Stimulated activated CD8-positive, alpha-beta memory T cell treated with anti-CD3 and anti-CD28 coated beads, Interleukin-15, amount 100 ng/mL, for 48 hours (primary cell): ENCODE results near the gene CD2BP2.
"Not testable (repeated sequence)": the region's sequence is repeated elsewhere in the genome, so short reads cannot be mapped to it uniquely, and the experiment has no call there.

Experiments used
- DNase-seq, 2 donors: peaks; one replicate each; pipeline ENCODE4 v3.0.0-alpha.2; 2020; ENCODE audit warnings: low read depth in 2 of 2

The CD2BP2 gene

DNA sequence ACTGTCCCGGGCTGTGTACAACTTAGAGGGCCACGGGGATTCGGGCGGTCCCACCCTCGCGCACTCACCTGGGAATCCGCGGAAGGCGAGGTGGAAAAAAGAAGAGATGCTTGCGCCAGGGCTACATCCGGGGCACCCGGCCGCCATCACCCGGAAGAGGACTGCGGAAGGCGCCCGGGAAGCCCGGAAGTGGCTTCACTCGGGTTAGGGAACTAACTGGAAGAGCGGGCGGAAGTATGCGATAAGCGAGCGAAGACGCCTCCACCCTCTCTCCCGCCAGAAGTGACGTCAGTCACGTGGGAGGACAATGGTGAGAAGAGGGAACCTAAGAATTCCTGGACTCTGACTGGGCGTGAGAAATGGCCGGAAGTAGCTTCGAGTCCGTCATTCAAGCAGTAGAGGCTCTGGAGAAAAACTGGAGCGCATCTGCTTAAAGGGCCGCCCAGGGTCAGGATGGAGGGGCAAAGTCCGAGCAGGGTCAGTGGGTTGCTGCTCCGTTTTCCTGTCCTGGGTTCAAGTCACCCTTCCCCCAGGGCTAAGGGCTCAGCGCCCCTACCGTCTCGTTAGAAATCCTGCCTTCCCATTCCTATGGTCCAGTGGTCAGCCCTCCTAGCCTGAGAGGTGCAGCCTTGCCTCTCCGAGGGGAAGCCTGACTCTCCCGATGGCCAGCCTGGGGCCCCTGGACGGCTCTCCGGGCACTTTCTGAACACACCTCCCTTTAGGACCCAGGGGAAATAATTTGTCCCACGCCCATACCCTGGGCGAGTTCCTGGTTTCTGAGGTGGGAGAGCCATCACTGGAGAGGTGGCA, at the start of gene CD2BP2:
CD2BP2 (minus strand) TSS at position 165 of the 810 bp plus-strand sequence. CDS start 627 bp downstream, outside the sequence.
- DNase-seq, result peak; percentile 86 to 88

DNA sequence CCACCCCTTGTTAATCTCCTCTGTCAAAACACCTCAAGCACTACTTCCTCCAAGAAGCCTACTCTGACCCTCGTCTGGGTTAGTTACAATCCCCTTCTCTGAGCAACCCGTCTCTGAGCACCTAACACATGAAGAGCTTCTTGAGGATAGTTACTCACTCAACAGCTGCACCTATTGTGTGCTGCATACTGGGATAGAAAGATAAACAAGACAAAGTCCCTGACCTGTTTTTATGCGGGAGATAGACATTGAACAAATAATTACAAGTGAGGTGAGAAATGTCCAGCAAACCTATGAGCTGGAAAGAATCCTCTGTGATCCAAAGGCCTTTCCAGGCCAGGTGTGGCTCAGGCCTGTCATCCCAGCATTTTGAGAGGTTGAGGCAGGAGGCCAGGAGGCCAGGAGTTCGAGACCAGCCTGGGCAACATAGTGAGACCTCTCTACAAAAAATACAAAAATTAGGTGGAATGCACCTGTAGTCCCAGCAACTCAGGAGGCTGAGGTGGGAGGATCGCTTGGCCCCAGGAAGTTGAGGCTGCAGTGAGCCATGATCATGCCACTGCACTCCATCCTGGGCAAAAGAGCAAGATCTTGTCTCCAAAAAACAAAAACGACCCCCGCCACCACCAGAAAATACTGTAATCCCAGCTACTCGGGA, 46.8 kb upstream of the CD2BP2 start:
- DNase-seq, result no peak

DNA sequence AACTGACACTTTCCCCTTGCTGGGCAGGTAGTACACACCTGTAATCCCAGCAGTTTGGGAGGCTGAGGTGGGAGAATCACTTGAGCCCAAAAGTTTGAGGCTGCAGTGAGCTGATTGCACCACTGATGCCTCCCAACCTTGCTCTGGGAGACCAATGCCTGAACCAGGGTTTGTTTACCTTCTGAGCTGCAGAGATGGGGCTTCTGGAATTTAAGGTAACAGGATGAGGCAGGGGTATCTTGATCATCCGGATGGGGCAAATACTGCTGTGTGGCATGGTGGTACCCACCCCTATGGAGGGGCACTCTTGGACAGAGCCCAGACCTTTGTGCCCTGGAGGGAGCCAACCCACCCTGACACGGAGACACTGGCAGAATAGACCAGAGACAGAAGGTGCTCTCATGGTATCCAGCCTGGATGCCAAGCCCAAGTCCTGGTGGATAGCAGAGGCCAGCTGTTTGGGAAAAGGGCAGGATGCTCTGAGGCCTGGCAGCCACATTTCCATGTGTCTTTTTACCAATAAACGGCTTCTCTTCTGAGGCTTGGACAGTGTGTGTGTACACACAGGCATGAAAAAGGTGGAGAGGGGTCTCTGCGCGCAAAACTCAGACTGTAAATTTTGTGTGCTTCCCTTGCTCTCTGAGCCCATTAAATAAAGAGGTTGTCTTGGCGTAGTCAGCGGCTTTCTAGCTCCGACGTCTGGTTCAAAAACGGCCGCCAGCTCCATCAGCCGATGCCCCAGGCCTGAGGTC, 44.5 kb upstream of the CD2BP2 start:
- no peak for DNase-seq

DNA sequence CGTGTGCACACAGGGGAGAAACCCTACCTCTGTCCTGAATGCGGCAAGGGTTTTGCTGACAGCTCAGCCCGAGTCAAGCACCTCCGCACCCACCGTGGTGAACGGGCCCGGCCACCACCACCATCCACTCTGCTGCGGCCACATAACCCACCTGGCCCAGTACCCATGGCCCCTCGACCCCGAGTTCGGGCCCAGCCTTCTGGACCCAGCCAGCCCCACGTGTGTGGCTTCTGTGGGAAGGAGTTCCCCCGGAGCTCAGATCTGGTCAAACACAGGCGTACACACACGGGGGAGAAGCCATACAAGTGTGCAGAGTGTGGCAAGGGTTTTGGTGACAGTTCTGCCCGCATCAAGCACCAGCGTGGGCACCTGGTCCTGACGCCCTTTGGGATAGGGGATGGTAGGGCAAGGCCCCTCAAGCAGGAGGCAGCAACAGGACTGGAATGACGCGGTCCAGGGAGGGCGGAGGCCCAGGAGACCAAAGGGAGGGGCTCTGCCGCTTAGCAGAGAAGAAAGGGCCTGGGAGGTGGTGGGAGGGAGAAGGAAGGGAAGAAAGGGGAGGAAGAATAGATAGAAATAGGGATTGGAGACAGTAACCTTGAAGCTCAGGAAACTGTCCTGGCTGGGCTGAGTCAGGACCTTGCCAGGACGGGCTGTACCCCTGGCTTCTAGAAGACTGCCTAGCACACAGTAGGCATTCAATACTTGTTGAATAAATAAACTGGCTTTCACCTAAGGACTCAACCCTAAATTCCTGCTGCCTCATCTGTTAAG, 43.7 kb upstream of the CD2BP2 start:
- no peak for DNase-seq

DNA sequence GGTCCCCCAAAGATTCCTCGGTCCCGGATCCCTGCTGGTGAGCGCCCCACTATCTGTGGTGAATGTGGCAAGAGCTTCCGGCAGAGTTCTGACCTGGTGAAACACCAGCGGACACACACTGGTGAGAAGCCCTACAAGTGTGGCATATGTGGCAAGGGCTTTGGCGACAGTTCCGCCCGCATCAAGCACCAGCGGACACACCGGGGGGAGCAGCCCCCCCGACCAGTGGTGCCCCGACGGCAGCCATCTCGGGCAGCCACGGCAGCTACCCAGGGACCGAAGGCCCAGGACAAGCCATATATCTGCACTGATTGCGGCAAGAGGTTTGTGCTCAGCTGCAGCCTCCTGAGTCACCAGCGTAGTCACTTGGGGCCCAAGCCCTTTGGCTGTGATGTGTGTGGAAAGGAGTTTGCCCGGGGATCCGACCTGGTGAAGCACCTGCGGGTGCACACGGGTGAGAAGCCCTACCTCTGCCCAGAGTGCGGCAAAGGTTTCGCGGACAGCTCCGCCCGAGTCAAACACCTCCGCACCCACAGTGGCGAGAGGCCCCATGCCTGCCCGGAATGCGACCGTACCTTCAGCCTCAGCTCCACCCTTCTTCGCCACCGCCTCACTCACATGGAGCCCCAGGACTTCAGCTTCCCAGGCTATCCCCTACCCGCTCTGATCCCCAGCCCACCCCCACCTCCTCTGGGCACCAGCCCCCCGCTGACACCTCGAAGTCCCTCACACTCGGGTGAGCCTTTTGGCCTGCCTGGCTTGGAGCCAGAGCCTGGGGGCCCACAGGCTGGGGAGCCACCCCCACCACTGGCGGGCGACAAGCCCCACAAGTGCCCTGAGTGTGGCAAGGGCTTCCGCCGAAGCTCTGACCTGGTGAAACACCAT, 42.9 kb upstream of the CD2BP2 start:
- no peak for DNase-seq

DNA sequence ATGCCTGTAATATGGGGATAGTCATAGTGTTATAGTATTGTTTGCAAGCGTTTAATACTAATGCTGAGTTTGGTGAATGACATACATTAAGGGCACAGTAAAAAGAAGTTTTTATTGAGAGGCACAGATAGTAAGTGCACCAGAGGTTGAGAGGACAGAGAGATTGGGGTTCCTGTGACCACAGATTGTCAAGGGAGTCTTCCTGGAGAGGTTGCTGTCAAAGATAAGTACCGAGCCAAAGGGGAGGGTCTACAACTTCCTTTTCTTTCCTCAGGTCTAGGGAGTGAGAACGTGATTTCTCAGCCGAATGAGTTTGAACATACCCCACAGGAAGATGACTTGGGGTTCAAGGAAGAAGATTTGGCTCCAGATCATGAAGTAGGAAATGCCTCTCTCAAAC, 41.9 kb upstream of the CD2BP2 start:
- DNase-seq, result no peak

DNA sequence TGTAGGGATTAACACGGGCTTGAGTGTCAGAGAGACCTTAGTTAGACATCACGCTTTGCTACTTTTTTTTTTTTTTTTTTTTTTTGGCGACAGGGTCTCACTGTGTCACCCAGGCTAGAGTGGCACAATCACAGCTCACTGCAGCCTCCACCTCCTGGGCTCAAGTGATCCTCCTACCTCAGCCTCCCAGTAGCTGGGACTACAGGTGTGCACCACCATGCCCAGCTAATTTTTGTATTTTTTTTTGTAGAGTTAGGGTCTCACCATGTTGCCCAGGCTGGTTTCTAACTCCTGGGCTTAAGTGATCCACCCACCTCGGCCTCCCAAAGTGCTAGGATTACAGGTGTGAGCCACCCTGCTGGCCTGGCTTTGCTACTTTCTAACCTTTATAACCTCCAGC, 41.5 kb upstream of the CD2BP2 start:
- DNase-seq, result not testable (repeated sequence)

DNA sequence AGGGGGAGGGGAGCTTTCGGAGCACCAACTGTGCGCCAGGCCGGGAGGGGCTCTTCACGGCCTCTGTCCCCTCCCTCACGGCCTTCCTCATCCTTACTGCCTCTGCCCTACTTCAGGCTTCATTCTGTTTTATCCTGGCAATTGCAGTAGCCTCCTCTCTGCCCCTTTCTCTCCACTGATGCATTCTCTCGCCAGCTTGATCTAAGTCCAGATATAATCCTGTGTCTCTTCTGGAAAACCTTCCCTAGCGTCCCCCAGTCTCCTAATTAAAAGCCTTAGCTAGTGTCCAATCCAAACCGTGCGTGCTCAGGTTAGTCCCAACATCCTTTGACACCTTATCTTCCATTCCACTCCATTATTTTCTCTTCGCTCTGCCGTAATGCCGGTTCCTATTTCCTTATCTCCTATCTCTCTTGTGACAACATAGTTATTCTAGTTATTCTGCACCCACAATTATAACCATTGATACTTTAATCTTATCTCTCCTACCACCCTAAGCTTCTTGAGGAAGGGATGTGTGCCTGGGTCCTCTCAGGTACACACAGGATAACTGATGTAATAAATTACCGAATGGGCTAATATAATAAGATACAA, 41.0 kb upstream of the CD2BP2 start:
- no peak for DNase-seq

DNA sequence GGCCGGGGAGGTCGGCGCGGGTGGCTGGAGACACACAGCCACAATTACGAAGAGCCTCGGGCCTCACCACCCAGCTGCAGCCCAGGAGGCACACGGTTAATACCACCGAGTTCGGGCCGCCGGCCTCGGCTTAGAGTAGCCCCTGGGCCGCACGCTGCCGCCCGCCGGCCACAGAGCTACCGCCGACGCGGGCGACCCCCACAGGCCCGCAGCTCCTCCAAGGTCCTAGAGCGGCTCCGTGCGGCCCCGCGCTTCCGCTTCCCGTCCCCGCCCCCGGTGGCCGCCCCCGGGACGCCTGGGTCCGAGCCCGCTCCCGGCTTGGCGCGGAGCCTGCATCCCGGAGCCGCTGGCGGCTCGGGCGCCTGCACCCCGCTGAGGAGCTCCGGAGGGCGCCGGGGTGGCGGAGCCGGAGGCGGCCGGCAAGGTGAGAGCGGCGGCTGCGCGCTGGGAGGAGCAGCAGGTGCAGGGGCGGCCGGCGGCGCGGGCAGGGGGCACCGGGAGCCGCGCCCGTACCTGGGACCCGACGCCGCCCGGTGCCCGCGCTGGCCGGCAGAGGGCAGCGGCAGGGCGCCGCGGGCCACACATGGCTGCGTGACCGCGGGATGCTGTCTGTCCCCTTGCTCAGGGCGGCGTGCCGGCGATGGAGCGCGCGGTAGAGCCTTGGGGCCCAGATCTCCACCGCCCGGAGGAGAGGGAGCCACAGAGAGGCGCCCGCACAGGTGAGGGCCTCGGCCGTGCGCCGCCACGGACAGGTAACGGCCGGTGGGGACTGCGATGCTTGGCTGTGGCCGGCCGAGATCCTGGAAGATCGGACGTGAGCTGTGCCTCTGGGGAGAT, 40.3 kb upstream of the CD2BP2 start, which contains the start of gene ZNF48:
ZNF48 (plus strand) TSS at position 266 of the 837 bp plus-strand sequence; CDS start at position 641, 375 bp downstream.
- DNase-seq, result peak in 1 of 2 donors; percentile 51

DNA sequence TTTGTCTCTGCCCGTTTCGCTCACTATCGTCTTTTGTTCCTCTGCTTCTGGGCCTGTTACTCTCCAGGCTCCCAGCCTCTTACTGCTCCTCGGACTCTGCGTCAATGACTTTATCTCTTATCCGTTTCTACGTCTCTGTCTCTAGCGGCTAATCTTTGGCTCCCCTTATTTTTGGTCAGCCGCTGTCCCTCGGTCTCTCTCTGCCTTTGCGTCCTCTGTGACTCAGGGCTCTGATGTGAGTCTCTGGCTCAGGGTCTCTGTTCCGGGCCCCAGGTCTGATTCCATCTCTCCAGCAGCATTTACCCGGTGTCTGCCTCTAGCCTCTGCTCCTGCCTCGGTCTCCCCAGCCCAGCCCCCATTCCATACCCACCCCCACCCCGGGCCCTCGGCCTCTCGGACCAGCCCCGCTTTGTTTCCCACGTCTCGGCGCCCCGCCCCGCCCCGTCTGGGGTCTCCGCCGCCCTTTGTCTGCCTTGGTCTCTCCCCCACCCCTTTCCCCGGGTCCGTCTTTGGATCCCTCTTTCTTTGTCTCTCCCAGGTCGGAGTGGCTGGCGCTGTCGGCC, 39.6 kb upstream of the CD2BP2 start:
- no peak for DNase-seq

DNA sequence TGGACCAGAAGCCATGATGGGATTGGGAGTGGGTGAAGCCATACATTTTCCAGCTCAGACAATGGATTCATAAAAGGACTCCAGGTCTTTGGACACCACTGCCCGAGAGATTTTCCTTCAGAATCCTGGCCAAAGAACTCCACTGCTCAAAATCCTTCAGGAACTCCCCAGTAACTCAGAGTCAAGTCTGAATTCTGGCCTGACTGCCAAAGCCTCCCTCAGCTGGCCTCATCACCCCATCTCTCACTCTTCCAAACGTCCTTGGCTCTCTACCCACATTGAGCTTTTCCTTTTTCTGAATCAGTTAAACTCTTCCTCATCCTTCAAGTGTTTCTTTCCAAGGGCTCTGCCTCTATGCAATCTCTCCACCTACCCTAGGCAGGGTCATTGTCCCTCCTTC, 28.4 kb upstream of the CD2BP2 start:
- no peak for DNase-seq

DNA sequence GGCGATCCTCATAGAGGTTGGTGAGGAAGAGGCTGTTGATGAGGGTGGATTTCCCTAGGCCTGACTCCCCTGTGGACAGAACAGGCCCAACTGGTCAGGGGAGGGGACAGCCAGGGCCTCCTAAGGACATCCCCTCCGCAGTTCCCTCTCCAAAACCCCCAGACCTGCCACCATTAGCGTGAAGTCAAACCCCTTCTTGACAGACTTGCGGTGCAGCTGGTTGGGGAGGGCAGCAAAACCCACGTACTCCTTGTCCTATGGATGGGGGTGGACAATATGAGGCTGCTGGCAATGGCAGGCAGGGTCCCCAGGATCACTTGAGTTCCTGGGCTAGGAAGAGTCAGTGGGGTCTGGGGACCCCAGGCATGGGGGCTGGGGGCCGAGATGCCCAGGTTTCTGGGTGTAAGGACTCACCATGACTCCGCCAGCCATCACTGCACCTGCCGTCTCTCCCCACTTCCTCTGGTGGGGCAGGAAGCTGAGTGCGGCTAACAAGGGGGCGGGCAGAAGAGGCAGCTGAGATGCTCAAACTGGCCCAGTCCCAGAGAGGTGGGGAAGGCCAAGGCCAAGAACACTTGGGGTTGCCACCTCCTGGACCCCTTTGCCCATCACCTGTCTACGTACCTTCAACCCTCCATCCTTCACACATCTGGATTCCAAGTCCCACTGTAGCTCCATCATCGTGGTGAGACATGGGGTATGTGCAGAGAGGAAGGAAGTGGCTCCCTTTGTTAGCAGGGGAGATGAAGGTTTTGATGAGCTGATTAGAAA, 27.2 kb upstream of the CD2BP2 start, which contains the start of gene SEPTIN1:
SEPTIN1 (minus strand) TSS at position 451 of the 771 bp plus-strand sequence; CDS start at position 432, 19 bp downstream.
- peak; percentile 65 to 73 for DNase-seq

DNA sequence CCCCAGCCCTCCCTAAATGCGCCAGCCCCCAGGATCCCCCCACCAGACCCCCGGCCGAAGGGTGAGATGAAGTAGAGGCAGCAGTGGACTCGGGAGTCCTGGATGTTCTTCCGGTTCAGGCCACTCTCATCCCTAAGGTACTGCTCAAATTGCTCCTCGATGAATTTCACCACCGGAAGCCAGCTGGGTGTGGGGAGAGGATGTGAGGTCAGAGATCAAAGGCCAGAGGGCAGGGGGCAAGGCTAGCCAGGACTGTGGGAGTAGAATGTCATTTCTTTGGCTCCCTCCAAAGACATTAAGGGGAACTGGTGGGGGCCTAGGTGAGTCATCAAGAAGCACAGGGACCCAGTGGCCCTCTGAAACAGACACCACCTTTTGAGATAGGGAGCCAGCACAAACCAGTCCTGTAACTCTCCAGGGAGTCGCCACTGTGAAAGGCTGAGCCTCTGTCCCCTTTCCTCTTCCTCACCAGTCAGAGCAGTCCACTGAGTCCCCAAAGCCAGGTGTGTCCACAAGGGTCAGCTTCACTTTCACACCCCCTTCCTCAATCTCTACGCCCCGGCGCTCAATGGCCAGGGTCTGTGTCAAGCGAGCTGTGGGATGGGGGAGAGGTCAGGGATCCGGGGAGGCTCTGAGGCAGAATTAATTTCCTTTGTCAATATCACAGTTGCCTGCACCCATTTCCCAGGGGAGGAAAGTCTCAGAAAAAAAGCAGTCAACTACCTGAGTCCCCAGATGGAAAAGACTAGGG, 26.4 kb upstream of the CD2BP2 start:
- no peak for DNase-seq

DNA sequence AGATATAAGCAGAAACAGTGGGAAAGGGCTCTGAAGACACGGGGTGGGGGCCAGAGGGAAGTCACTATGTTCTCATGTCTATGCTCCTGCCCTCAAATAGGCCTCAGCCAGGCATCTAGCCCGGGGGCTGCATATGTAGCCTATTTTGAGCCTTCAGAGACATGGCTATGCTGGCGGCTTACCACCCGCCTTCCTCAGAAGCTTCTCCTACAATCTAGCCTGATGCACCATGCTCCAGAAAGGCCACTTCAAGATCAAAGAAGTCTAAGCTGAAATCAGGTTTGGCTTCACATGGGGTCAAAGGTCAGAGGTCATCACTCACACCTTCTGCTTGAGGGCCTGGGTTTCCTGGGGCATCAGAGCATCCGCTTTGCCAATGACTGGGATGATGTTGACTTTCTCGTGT, 25.7 kb upstream of the CD2BP2 start:
- DNase-seq, result no peak

DNA sequence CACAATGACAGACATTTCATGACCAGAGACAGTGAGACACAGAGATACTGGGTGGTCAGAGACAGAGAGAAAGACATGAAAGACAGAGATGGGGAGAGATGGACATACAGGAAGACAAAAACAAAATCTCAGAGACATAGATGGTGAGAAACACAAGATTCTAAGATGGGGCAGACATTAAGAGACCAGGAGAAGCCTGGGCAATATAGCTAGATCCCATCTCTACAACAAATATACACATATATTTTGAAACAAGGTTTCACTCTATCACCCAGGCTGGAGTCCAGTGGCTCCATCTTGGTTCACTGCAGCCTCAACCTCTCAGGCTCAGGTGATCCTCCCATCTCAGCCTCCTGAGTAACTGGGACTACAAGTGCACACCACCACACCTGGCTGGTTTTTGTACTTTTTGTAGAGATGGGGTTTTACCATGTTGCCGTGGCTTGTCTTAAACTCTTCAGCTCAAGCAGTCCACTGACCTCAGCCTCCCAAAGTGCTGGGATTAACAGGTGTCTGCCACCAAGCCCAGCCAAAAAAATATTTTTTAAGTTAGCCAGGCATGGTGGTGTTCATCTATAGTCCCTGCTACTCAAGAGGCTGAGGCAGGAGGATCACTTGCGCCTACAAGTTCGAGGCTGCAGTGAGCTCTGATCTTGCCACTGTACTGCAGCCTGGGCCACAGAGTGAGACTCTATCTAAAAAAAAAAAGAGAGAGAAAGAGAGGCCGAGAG, 25.1 kb upstream of the CD2BP2 start:
- DNase-seq, result no peak

DNA sequence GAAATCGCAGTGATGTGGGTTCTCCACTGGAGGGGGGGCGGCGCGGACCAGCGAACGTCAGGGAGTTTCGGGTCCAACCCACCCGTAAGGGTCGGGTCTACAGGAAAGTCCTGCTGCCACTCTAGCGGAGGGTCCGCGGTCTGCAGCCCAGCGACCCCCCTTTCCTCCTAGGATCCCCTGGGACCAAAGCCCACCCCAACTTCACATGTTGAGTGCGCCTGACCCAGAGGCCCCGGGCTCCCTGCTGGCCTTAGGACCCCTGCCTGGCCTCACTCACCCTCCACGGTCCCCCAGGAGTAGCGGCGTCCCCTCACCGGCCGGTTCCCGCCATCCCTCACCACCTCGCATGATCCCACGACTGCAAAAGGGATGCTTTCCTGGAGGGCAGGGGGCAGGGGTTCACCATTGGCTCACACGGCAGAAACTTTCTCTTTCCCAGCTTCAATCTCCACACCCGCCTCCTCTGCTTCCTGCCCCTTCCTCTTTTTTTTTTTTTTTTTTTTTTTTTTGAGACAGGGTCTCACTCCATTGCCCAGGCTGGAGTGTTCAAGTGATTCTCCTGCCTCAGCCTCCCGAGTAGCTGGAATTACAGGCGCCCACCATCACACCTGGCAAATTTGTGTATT, 24.2 kb upstream of the CD2BP2 start:
- no peak for DNase-seq
